ENCODE data around the gene CNIH1. TPM values are rescaled to one million over a fixed set of nuclear protein-coding genes. Genes with fewer than 3 reads are reported as not detected.
"Not testable (repeated sequence)": the region's sequence is repeated elsewhere in the genome, so short reads cannot be mapped to it uniquely, and the experiment has no call there.

Gene CNIH1
- total RNA-seq, 4 donors from 2014 or later, result 18.7 to 177 (median 142) TPM

DNA sequence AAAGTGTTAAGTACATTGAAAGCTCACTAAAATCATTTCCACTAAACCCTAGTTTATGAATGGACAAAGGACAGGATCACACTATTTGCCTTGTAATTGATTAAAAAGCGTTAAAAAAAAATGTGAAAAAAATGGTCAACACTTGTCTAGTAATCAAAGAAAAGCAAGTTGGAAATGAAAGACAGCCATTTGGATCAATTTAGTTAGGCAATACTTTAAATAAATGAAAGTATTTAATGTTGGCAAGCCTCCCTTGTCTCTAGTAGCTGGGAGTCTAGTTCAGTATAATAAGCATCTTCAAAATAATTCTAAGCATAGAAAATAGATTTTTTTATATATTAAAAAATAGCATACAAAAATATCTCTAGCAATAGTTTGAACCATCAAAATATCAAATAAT is 14.2 kb upstream of the CNIH1 start:
- TF ChIP-seq CTCF (IDR thresholded peaks at IDR 0.05), result no peak
- TF ChIP-seq POLR2A (IDR thresholded peaks at IDR 0.05), result no peak
- DNase-seq, result no peak
- no peaks in the 10 kb centered on the region for H3K4me1 ChIP-seq
- no peaks in the 10 kb centered on the region for H3K9me3 ChIP-seq
- no peaks in the 10 kb centered on the region for H3K27me3 ChIP-seq
- H3K4me3 ChIP-seq, result no peak overlapping the region
- H3K27ac ChIP-seq, result no peak overlapping the region
- H3K36me3 ChIP-seq, result no peaks in the 10 kb centered on the region
- intact Hi-C loops (cut with DNase I; ENCODE audit: low total_unique reads), result no loop called here

DNA sequence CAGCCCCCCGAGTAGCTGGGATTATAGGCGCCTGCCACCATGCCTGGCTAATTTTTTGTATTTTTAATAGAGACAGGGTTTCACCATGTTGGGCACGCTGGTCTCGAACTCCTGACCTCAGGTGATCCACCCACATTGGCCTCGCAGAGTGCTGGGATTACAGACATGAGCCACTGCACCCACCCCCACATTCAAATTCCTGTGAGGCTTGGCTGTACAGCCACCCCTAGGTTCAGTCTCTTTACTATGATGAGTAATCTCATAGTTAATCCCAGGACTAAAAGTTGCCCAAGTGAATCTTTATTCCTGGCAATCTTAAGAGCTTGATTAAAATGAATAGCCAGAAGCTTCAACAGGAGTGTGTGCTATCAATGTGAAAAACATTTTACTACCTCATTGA is 12.8 kb upstream of the CNIH1 start:
- H3K4me1 ChIP-seq; H3K36me3 ChIP-seq; H3K27ac ChIP-seq; DNase-seq; H3K9me3 ChIP-seq; H3K27me3 ChIP-seq; H3K4me3 ChIP-seq; intact Hi-C loops (cut with DNase I; ENCODE audit: low total_unique reads): not testable (repeated sequence)

- Histone ChIP-seq H3K27ac (no peak overlapping the region), H3K4me3 (no peak overlapping the region), H3K9me3 (no peaks in the 10 kb centered on the region), H3K27me3 (no peaks in the 10 kb centered on the region), H3K4me1 (no peaks in the 10 kb centered on the region), H3K36me3 (no peaks in the 10 kb centered on the region)
- intact Hi-C loops (cut with DNase I; ENCODE audit: low total_unique reads), result no loop called here
- no peak for DNase-seq
- TF ChIP-seq POLR2A (IDR thresholded peaks at IDR 0.05), result no peak
Observed at GRCh38 chr14:54453252-54453651, 12.1 kb upstream of the CNIH1 start.

GRCh38 chr14:54451961-54452360 is 10.8 kb upstream of the CNIH1 start:
- DNase-seq, result no peak
- intact Hi-C loops (cut with DNase I; ENCODE audit: low total_unique reads), result no loop called here
- Histone ChIP-seq H3K27ac (no peak overlapping the region), H3K27me3 (no peaks in the 10 kb centered on the region), H3K4me3 (no peak overlapping the region), H3K36me3 (no peaks in the 10 kb centered on the region), H3K4me1 (no peaks in the 10 kb centered on the region), H3K9me3 (no peaks in the 10 kb centered on the region)
- TF ChIP-seq POLR2A (IDR thresholded peaks at IDR 0.05) (no peak), CTCF (IDR thresholded peaks at IDR 0.05) (no peak)

GRCh38 chr14:54451121-54451601 is 10.0 kb upstream of the CNIH1 start:
- Histone ChIP-seq H3K4me3 (no peak overlapping the region), H3K9me3 (no peaks in the 10 kb centered on the region), H3K27me3 (no peaks in the 10 kb centered on the region), H3K27ac (peak overlapping the region; percentile 53 to 54), H3K4me1 (no peaks in the 10 kb centered on the region), H3K36me3 (no peaks in the 10 kb centered on the region)
- intact Hi-C loops (cut with DNase I; ENCODE audit: low total_unique reads), result no loop called here
- no peak for DNase-seq
- no peak for TF ChIP-seq POLR2A (IDR thresholded peaks at IDR 0.05)
- TF ChIP-seq CTCF (IDR thresholded peaks at IDR 0.05), result no peak

GRCh38 chr14:54450535-54450934 is 9.4 kb upstream of the CNIH1 start:
- peak in 1 of 2 donors; percentile 53 for DNase-seq
- Histone ChIP-seq H3K4me3 (no peak overlapping the region), H3K9me3 (no peaks in the 10 kb centered on the region), H3K27ac (peak overlapping the region; percentile 53 to 54), H3K4me1 (no peaks in the 10 kb centered on the region), H3K27me3 (no peaks in the 10 kb centered on the region), H3K36me3 (no peaks in the 10 kb centered on the region)
- intact Hi-C loops (cut with DNase I; ENCODE audit: low total_unique reads), result no loop called here
- no peak for TF ChIP-seq CTCF (IDR thresholded peaks at IDR 0.05)
- TF ChIP-seq POLR2A (IDR thresholded peaks at IDR 0.05), result no peak
